NB4 (cell line): ENCODE measurements around the gene PDE4B.

Experiments used
- CTCF ChIP-seq: IDR thresholded peaks from one replicate; pipeline ENCODE4 v1.5.1; 2012; ENCODE audit warnings: low read depth, low read length
- MAX ChIP-seq: IDR thresholded peaks from 2 replicates; pipeline ENCODE4 v1.6.1; 2011; ENCODE audit warnings: low read depth, low read length
- POLR2A ChIP-seq: IDR thresholded peaks from 2 replicates; pipeline ENCODE4 v1.6.1; 2011; ENCODE audit warnings: mild to moderate bottlenecking; ENCODE audit not compliant: insufficient read length; ENCODE audit errors: extremely low read depth

GRCh38 chr1:66227966-66228365, 435.3 kb downstream of the PDE4B start:
- TF ChIP-seq CTCF, result no peak
- TF ChIP-seq POLR2A, result no peak
- TF ChIP-seq MAX, result no peak
